Measurements from ENCODE around the gene PLPPR5. TPM values are rescaled to one million over a fixed set of nuclear protein-coding genes. Genes with fewer than 3 reads are reported as not detected.

PLPPR5 gene
- total and polyA plus RNA-seq, 10 of the 15 experiments (the other 5 are each of a cell fraction or from before 2014, with no cell fraction given): under 0.01 to 0.11 (median 0.02) TPM; not detected in 7

DNA sequence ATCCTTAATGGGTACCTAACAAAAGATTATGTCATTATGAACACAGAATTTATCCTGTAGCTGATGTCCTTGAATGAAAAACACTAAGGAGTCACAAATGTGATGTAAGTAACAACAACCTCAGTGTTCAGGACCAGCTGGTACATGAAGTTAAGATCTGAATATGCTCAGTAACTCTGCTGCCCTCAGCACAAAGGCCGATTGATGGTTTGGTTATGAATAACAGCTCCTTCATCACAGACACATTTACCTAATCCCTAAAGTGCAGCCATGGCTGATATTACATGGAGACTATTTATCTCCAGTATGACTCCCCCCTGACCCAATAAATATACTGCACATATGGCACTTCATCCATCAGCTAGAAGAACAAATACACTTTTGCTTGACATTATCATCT is 75.2 kb downstream of the PLPPR5 start:
- Histone ChIP-seq H2AFZ (ENCODE audit: control insufficient read depth, low read depth, low read length) (no peak overlapping the region), H4K20me1 (ENCODE audit: control insufficient read depth, insufficient read depth) (no peaks in the 10 kb centered on the region), H3K4me3 (no peak overlapping the region), H3K9me3 (replicated peaks; ENCODE audit: control insufficient read depth, insufficient read depth, low read length) (no peaks in the 10 kb centered on the region), H3K4me1 (ENCODE audit: control insufficient read depth, insufficient read depth, low read length) (no peaks in the 10 kb centered on the region), H3K4me2 (ENCODE audit: control insufficient read depth, insufficient read depth) (no peak overlapping the region), H3K36me3 (ENCODE audit: control insufficient read depth in 2 of 2, insufficient read depth in 2 of 2, low read length in 1 of 2) (no peaks in the 10 kb centered on the region), H3K27me3 (replicated peaks in 1 of 2; ENCODE audit: control insufficient read depth in 2 of 2, insufficient read depth in 2 of 2, low read length in 1 of 2) (no peaks in the 10 kb centered on the region), H3K79me2 (ENCODE audit: control insufficient read depth, insufficient read depth, low read length) (no peaks in the 10 kb centered on the region), H3K27ac (ENCODE audit: control insufficient read depth, insufficient read depth) (no peak overlapping the region), H3K9ac (ENCODE audit: control insufficient read depth, insufficient read depth, low read length) (no peak overlapping the region)
- intact Hi-C loops (cut with micrococcal nuclease; ENCODE audit: unreplicated experiment): no loop called here
- POLR2A ChIA-PET: no interaction called here
- FAIRE-seq (no peak), ATAC-seq (no peak), DNase-seq (ENCODE audit: low read depth, low spot score) (no peak)
- in situ Hi-C loops (cut with MboI): no loop called here
- no TSS peak for BruUV-seq (replicated peaks)
- RAD21 ChIA-PET (ENCODE audit: unreplicated experiment): no interaction called here
- CTCF ChIA-PET: no interaction called here
- SMC1A ChIA-PET (ENCODE audit: uncharacterized antibody, unreplicated experiment): interaction anchor here (0.9 to 1.7 kb wide), 3 partner anchors 11 to 14 kb away, joined by 3 to 7 read pairs (median 3); no protein-coding TSS in a partner anchor
- WGBS (ENCODE audit: insufficient coverage, insufficient replicate concordance, low lambda C conversion rate, missing lambda C conversion rate): 61% methylated on average over 1 of the region's 1 CpG
- TF ChIP-seq FOXK2 (IDR thresholded peaks at IDR 0.05): no peak
- no peak for TF ChIP-seq CREB1 (IDR thresholded peaks at IDR 0.05; ENCODE audit: low read depth)
- TF ChIP-seq TBL1XR1 (IDR thresholded peaks at IDR 0.05; ENCODE audit: low read depth, low read length): no peak
- no peak for TF ChIP-seq NR2F1 (conservative IDR thresholded peaks at IDR 0.05)
- no peak for TF ChIP-seq ZNF217 (IDR thresholded peaks at IDR 0.05)
- TF ChIP-seq PAX5 (IDR thresholded peaks at IDR 0.05; ENCODE audit: borderline replicate concordance, low read depth, low read length): no peak
- TF ChIP-seq, protein P1, sequence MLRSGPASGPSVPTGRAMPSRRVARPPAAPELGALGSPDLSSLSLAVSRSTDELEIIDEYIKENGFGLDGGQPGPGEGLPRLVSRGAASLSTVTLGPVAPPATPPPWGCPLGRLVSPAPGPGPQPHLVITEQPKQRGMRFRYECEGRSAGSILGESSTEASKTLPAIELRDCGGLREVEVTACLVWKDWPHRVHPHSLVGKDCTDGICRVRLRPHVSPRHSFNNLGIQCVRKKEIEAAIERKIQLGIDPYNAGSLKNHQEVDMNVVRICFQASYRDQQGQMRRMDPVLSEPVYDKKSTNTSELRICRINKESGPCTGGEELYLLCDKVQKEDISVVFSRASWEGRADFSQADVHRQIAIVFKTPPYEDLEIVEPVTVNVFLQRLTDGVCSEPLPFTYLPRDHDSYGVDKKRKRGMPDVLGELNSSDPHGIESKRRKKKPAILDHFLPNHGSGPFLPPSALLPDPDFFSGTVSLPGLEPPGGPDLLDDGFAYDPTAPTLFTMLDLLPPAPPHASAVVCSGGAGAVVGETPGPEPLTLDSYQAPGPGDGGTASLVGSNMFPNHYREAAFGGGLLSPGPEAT (IDR thresholded peaks at IDR 0.05; ENCODE audit: low read depth): no peak
- TF ChIP-seq, protein P2, sequence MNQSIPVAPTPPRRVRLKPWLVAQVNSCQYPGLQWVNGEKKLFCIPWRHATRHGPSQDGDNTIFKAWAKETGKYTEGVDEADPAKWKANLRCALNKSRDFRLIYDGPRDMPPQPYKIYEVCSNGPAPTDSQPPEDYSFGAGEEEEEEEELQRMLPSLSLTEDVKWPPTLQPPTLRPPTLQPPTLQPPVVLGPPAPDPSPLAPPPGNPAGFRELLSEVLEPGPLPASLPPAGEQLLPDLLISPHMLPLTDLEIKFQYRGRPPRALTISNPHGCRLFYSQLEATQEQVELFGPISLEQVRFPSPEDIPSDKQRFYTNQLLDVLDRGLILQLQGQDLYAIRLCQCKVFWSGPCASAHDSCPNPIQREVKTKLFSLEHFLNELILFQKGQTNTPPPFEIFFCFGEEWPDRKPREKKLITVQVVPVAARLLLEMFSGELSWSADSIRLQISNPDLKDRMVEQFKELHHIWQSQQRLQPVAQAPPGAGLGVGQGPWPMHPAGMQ (IDR thresholded peaks at IDR 0.05; ENCODE audit: borderline replicate concordance): no peak
- TF ChIP-seq RELA (IDR thresholded peaks at IDR 0.05; ENCODE audit: borderline replicate concordance, partially characterized antibody): no peak
- no peak for TF ChIP-seq POLR2A (IDR thresholded peaks at IDR 0.05; ENCODE audit: low read depth, low read length)
- no peak for TF ChIP-seq NBN (IDR thresholded peaks at IDR 0.05)
- TF ChIP-seq, protein P3, sequence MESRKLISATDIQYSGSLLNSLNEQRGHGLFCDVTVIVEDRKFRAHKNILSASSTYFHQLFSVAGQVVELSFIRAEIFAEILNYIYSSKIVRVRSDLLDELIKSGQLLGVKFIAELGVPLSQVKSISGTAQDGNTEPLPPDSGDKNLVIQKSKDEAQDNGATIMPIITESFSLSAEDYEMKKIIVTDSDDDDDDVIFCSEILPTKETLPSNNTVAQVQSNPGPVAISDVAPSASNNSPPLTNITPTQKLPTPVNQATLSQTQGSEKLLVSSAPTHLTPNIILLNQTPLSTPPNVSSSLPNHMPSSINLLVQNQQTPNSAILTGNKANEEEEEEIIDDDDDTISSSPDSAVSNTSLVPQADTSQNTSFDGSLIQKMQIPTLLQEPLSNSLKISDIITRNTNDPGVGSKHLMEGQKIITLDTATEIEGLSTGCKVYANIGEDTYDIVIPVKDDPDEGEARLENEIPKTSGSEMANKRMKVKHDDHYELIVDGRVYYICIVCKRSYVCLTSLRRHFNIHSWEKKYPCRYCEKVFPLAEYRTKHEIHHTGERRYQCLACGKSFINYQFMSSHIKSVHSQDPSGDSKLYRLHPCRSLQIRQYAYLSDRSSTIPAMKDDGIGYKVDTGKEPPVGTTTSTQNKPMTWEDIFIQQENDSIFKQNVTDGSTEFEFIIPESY (IDR thresholded peaks at IDR 0.05): no peak
- TF ChIP-seq SMC3 (IDR thresholded peaks at IDR 0.05; ENCODE audit: borderline replicate concordance, low read length): no peak
- TF ChIP-seq MXI1 (IDR thresholded peaks at IDR 0.05; ENCODE audit: low read depth, low read length): no peak
- no peak for TF ChIP-seq TAF1 (IDR thresholded peaks at IDR 0.05; ENCODE audit: borderline replicate concordance, low read depth, low read length)
- TF ChIP-seq MEF2B (IDR thresholded peaks at IDR 0.05; ENCODE audit: partially characterized antibody, poor library complexity, severe bottlenecking): no peak
- no peak for TF ChIP-seq ESRRA (IDR thresholded peaks at IDR 0.05; ENCODE audit: low read length)
- TF ChIP-seq, protein P4, sequence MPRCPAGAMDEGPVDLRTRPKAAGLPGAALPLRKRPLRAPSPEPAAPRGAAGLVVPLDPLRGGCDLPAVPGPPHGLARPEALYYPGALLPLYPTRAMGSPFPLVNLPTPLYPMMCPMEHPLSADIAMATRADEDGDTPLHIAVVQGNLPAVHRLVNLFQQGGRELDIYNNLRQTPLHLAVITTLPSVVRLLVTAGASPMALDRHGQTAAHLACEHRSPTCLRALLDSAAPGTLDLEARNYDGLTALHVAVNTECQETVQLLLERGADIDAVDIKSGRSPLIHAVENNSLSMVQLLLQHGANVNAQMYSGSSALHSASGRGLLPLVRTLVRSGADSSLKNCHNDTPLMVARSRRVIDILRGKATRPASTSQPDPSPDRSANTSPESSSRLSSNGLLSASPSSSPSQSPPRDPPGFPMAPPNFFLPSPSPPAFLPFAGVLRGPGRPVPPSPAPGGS (IDR thresholded peaks at IDR 0.05; ENCODE audit: borderline replicate concordance, insufficient read depth, low read depth, low read length, poor library complexity, severe bottlenecking): no peak

All from GM12878 (cell line).